H9 (cell line): Measurements from ENCODE around the gene SCOC. TPM values are rescaled to one million over a fixed set of nuclear protein-coding genes. Genes with fewer than 3 reads are reported as not detected.

ENCODE experiments used
- DNase-seq: peaks from one replicate; pipeline ENCODE4 v3.0.0-alpha.2; 2017
- H2AFZ ChIP-seq: one replicate; pipeline ENCODE4 v1.6.1; 2013; ENCODE audit warnings: mild to moderate bottlenecking, low read length, control low read depth, moderate library complexity
- H2AK5ac ChIP-seq: 2 replicates; pipeline ENCODE4 v1.6.1; 2013; ENCODE audit warnings: low read length, control low read depth, mixed read lengths; ENCODE audit not compliant: insufficient read length
- H2BK120ac ChIP-seq: one replicate; pipeline ENCODE4 v1.6.1; 2013; ENCODE audit warnings: low read depth, mild to moderate bottlenecking, low read length, control low read depth, inconsistent platforms; ENCODE audit not compliant: poor library complexity, severe bottlenecking
- H2BK12ac ChIP-seq: 2 replicates; pipeline ENCODE4 v1.6.1; 2013; ENCODE audit warnings: low read length, control low read depth, mixed read lengths, low read depth; ENCODE audit not compliant: insufficient read length
- H2BK15ac ChIP-seq: 2 replicates; pipeline ENCODE4 v1.6.1; 2013; ENCODE audit warnings: low read depth, low read length, control low read depth
- H2BK20ac ChIP-seq: one replicate; pipeline ENCODE4 v1.6.1; 2013; ENCODE audit warnings: low read depth, mild to moderate bottlenecking, low read length, control low read depth, inconsistent platforms; ENCODE audit not compliant: poor library complexity, severe bottlenecking
- H2BK5ac ChIP-seq: 2 replicates; pipeline ENCODE4 v1.6.1; 2013; ENCODE audit warnings: low read length, control low read depth, mixed read lengths; ENCODE audit not compliant: insufficient read length
- H3K14ac ChIP-seq: 2 replicates; pipeline ENCODE4 v1.6.1; 2013; ENCODE audit warnings: low read length, control low read depth; ENCODE audit not compliant: insufficient read depth
- H3K18ac ChIP-seq: 2 replicates; pipeline ENCODE4 v1.6.1; 2013; ENCODE audit warnings: low read depth, mild to moderate bottlenecking, mixed read lengths, low read length, control low read depth; ENCODE audit not compliant: insufficient read length
- H3K23ac ChIP-seq: 2 replicates; pipeline ENCODE4 v1.6.1; 2013; ENCODE audit warnings: low read length, control low read depth, mixed read lengths, low read depth; ENCODE audit not compliant: insufficient read length
- H3K23me2 ChIP-seq: 2 replicates; pipeline ENCODE4 v1.6.1; 2013; ENCODE audit warnings: low read depth, mild to moderate bottlenecking, mixed read lengths, low read length, control low read depth; ENCODE audit not compliant: insufficient read length, poor library complexity, severe bottlenecking
- H3K27ac ChIP-seq: 2 replicates; pipeline ENCODE4 v1.5.1; 2013; ENCODE audit warnings: low read length, control low read depth, mixed read lengths, low read depth; ENCODE audit not compliant: insufficient read length
- H3K27me3 ChIP-seq: 2 replicates; pipeline ENCODE4 v1.6.1; 2013; ENCODE audit warnings: low read length, control low read depth, inconsistent platforms; ENCODE audit not compliant: insufficient read depth
- H3K4ac ChIP-seq: 2 replicates; pipeline ENCODE4 v1.6.1; 2013; ENCODE audit warnings: low read depth, mild to moderate bottlenecking, control low read depth, inconsistent platforms, low read length, moderate library complexity
- H3K4me1 ChIP-seq: 2 replicates; pipeline ENCODE4 v1.6.1; 2013; ENCODE audit warnings: low read length, control low read depth, inconsistent platforms; ENCODE audit not compliant: insufficient read depth
- H3K4me2 ChIP-seq: 2 replicates; pipeline ENCODE4 v1.6.1; 2013; ENCODE audit warnings: low read length, control low read depth, mixed read lengths; ENCODE audit not compliant: insufficient read length, insufficient read depth
- H3K56ac ChIP-seq: 2 replicates; pipeline ENCODE4 v1.6.1; 2013; ENCODE audit warnings: low read depth, mild to moderate bottlenecking, mixed read lengths, low read length, control low read depth; ENCODE audit not compliant: insufficient read length
- H3K79me1 ChIP-seq: 2 replicates; pipeline ENCODE4 v1.6.1; 2013; ENCODE audit warnings: low read depth, mild to moderate bottlenecking, moderate library complexity, low read length, control low read depth, inconsistent platforms; ENCODE audit not compliant: insufficient read depth, poor library complexity, severe bottlenecking
- H3K79me2 ChIP-seq: 2 replicates; pipeline ENCODE4 v1.6.1; 2013; ENCODE audit warnings: low read length, control low read depth, inconsistent platforms; ENCODE audit not compliant: insufficient read depth
- H3K9ac ChIP-seq: 2 replicates; pipeline ENCODE4 v1.6.1; 2013; ENCODE audit warnings: low read length, control low read depth, mixed read lengths; ENCODE audit not compliant: insufficient read length; ENCODE audit errors: extremely low read depth
- H3K9me3 ChIP-seq: one replicate; pipeline ENCODE4 v1.6.1; 2013; ENCODE audit warnings: low read depth, low read length, inconsistent platforms; ENCODE audit not compliant: control insufficient read depth
- H3T11ph ChIP-seq: one replicate; pipeline ENCODE4 v1.6.1; 2013; ENCODE audit warnings: mild to moderate bottlenecking, low read length, control low read depth, inconsistent platforms
- H4K20me1 ChIP-seq: one replicate; pipeline ENCODE4 v1.6.1; 2013; ENCODE audit not compliant: control insufficient read depth, insufficient read length, insufficient read depth
- H4K5ac ChIP-seq: 2 replicates; pipeline ENCODE4 v1.6.1; 2013; ENCODE audit warnings: low read depth, mild to moderate bottlenecking, mixed read lengths, low read length, control low read depth; ENCODE audit not compliant: insufficient read length
- H4K8ac ChIP-seq: replicated peaks from 2 replicates; pipeline ENCODE4 v1.6.1; 2013; ENCODE audit warnings: low read length, control low read depth, mixed read lengths, low read depth; ENCODE audit not compliant: insufficient read length
- H4K91ac ChIP-seq: 2 replicates; pipeline ENCODE4 v1.6.1; 2013; ENCODE audit warnings: low read depth, mild to moderate bottlenecking, moderate library complexity, mixed read lengths, low read length, control low read depth; ENCODE audit not compliant: insufficient read length
- H3K27ac Mint-ChIP-seq, 3 experiments: 2 replicates in 2 of 3; 3 replicates in 1 of 3; pipeline ENCODE4 v1.8.0; 2020 to 2021; ENCODE audit warnings: mixed read lengths in 3 of 3, mild to moderate bottlenecking in 1 of 3, moderate library complexity in 1 of 3
- H3K27me3 Mint-ChIP-seq: 2 replicates; pipeline ENCODE4 v1.8.0; 2021; ENCODE audit warnings: low read depth, mild to moderate bottlenecking, moderate library complexity, mixed read lengths
- H3K36me3 Mint-ChIP-seq, 3 experiments: 2 replicates in 2 of 3; 3 replicates in 1 of 3; pipeline ENCODE4 v1.8.0; 2020 to 2021; ENCODE audit warnings: low read depth in 3 of 3, mixed read lengths in 3 of 3; ENCODE audit not compliant: insufficient read depth in 1 of 3
- H3K4me1 Mint-ChIP-seq, 2 experiments: 2 replicates each; pipeline ENCODE4 v1.8.0; 2020; ENCODE audit warnings: mixed read lengths in 2 of 2
- H3K4me3 Mint-ChIP-seq, 2 experiments: 2 replicates in 1 of 2; 3 replicates in 1 of 2; pipeline ENCODE4 v1.8.0; 2020 to 2021; ENCODE audit warnings: mild to moderate bottlenecking in 2 of 2, mixed read lengths in 2 of 2, moderate library complexity in 1 of 2
- H3K9me3 Mint-ChIP-seq, 2 experiments: 2 replicates in 1 of 2; 3 replicates in 1 of 2; pipeline ENCODE4 v1.8.0; 2020; ENCODE audit warnings: mild to moderate bottlenecking in 2 of 2, mixed read lengths in 2 of 2, moderate library complexity in 1 of 2
- total RNA-seq: library from RNA; stranded (reverse); gene quantifications from 2 replicates; pipeline ENCODE4 v1.2.1, GENCODE V29; 2021
- TF ChIP-seq, protein P1 (sequence below): fragments of 200-600 bp; sonication (generic); conservative IDR thresholded peaks from 3 replicates; pipeline ENCODE4 v1.8.0; 2021; ENCODE audit warnings: antibody characterized with exemption, mild to moderate bottlenecking

The SCOC gene
- total RNA-seq, 1 experiment from 2014 or later, result 29.4 TPM

DNA sequence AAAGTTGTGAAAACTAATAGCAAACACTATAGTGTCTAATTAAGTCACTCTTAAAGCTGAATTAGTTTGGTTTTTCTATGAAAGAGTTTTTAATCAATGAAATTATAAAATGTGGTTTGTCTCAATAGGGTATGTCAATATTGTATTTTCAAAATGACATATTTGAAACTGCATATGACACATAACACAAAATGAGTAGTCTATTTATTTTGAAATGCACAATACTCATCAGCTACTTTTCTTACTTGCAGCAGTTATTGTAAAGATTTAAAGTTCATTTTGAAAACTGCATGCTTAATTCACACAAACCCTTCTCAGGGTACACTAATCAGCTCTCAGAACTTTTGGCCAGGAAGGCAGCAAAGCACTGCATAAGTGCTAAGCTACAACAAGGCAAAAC lies 32.8 kb downstream of the SCOC start:
- Histone ChIP-seq H3K23ac (no peak overlapping the region), H4K20me1 (no peaks in the 10 kb centered on the region), H2BK5ac (no peak overlapping the region), H2BK12ac (no peak overlapping the region), H3T11ph (no peak overlapping the region), H3K79me2 (no peaks in the 10 kb centered on the region), H3K9ac (no peak overlapping the region), H3K4ac (no peak overlapping the region), H3K4me1 (no peaks in the 10 kb centered on the region), H3K27me3 (no peaks in the 10 kb centered on the region), H3K18ac (no peak overlapping the region), H3K9me3 (no peaks in the 10 kb centered on the region), H4K5ac (no peak overlapping the region), H3K14ac (no peak overlapping the region), H2AFZ (no peak overlapping the region), H2BK15ac (no peak overlapping the region), H3K27ac (no peak overlapping the region), H3K56ac (no peak overlapping the region), H3K23me2 (no peaks in the 10 kb centered on the region), H2BK20ac (no peak overlapping the region), H4K8ac (no peak overlapping the region), H2AK5ac (no peak overlapping the region), H4K91ac (no peak overlapping the region), H3K79me1 (no peaks in the 10 kb centered on the region), H3K4me2 (no peak overlapping the region), H2BK120ac (no peak overlapping the region)
- H3K27ac Mint-ChIP-seq, result no peak overlapping the region
- no peaks in the 10 kb centered on the region for H3K9me3 Mint-ChIP-seq
- no peaks in the 10 kb centered on the region for H3K27me3 Mint-ChIP-seq
- H3K4me1 Mint-ChIP-seq, result no peaks in the 10 kb centered on the region
- TF ChIP-seq, protein P1, sequence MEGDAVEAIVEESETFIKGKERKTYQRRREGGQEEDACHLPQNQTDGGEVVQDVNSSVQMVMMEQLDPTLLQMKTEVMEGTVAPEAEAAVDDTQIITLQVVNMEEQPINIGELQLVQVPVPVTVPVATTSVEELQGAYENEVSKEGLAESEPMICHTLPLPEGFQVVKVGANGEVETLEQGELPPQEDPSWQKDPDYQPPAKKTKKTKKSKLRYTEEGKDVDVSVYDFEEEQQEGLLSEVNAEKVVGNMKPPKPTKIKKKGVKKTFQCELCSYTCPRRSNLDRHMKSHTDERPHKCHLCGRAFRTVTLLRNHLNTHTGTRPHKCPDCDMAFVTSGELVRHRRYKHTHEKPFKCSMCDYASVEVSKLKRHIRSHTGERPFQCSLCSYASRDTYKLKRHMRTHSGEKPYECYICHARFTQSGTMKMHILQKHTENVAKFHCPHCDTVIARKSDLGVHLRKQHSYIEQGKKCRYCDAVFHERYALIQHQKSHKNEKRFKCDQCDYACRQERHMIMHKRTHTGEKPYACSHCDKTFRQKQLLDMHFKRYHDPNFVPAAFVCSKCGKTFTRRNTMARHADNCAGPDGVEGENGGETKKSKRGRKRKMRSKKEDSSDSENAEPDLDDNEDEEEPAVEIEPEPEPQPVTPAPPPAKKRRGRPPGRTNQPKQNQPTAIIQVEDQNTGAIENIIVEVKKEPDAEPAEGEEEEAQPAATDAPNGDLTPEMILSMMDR, result no peak
- no peaks in the 10 kb centered on the region for H3K36me3 Mint-ChIP-seq
- no peak overlapping the region for H3K4me3 Mint-ChIP-seq
- no peak for DNase-seq
